ENCODE data around the gene NECAP2.

DNA sequence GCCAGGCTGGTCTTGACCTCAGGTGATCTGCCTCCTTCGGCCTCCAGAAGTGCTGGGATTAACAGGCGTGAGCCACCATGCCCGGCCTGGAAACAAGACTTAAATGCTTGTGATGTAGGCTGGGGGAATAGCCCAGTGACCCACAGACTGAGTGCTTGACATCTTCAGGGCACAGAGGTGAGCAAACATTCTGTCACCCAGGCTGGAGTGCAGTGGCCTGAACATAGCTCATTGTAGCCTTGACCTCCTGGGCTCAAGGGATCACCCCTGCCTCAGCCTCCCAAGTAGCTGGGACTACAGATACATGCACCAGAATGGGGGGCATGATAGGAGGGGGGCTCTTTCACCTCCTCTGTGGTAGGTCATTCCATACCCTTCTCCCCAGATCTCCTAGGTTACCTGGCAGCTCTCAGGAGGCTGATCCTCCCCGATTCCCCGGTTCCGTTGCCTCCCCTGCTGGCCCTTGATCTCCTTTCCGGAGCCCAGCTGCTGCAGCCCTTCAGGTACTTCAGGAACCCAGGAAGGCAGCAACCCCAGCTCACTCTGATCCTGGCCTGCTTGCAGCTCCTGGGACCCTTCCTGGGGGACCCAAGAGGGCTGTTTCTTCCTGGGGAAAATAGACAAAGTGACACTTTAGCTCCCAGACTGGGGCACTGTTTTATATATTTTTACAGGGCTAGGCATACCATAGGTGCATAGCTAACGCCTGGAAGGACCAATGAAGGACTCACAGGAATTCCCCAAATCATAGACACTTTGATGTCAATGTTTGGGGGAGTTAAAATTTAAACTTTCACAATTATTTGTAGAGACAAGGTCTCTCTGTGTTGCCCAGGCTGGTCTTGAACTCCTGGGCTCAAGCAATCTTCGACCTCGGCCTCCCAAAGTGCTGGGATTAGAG, 15.1 kb upstream of the NECAP2 start:
- TF ChIP-seq, protein P1, sequence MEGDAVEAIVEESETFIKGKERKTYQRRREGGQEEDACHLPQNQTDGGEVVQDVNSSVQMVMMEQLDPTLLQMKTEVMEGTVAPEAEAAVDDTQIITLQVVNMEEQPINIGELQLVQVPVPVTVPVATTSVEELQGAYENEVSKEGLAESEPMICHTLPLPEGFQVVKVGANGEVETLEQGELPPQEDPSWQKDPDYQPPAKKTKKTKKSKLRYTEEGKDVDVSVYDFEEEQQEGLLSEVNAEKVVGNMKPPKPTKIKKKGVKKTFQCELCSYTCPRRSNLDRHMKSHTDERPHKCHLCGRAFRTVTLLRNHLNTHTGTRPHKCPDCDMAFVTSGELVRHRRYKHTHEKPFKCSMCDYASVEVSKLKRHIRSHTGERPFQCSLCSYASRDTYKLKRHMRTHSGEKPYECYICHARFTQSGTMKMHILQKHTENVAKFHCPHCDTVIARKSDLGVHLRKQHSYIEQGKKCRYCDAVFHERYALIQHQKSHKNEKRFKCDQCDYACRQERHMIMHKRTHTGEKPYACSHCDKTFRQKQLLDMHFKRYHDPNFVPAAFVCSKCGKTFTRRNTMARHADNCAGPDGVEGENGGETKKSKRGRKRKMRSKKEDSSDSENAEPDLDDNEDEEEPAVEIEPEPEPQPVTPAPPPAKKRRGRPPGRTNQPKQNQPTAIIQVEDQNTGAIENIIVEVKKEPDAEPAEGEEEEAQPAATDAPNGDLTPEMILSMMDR (conservative IDR thresholded peaks at IDR 0.05; ENCODE audit: low read depth, low read length): no peak
- TF ChIP-seq RCOR1 (IDR thresholded peaks at IDR 0.05; ENCODE audit: insufficient replicate concordance, low read length) (no peak), BHLHE40 (IDR thresholded peaks at IDR 0.05; ENCODE audit: low read depth, low read length) (no peak), MAZ (IDR thresholded peaks at IDR 0.05; ENCODE audit: borderline replicate concordance, low read depth, low read length) (no peak), RAD21 (IDR thresholded peaks at IDR 0.05; ENCODE audit: low read length) (no peak), CHD1 (IDR thresholded peaks at IDR 0.05; ENCODE audit: low read depth, low read length) (no peak), ELK1 (IDR thresholded peaks at IDR 0.05; ENCODE audit: borderline replicate concordance, low read depth, low read length) (no peak), FOS (IDR thresholded peaks at IDR 0.05; ENCODE audit: low read depth, low read length) (no peak), SMC3 (IDR thresholded peaks at IDR 0.05; ENCODE audit: low read depth, low read length) (no peak), USF2 (IDR thresholded peaks at IDR 0.05; ENCODE audit: low read depth, low read length) (no peak)
